Measurements from ENCODE around the gene CPTP. TPM values are rescaled to one million over a fixed set of nuclear protein-coding genes. Genes with fewer than 3 reads are reported as not detected.

CPTP gene
- 11.7 and 14.0 TPM in 2 replicates for total RNA-seq

GRCh38 chr1:1324524-1325287 is at the start of gene CPTP, which contains the start of gene INTS11:
Gene CPTP (plus strand): TSS chr1:1324802. CDS start chr1:1326911, 2,109 bp downstream.
Gene INTS11 (minus strand): TSS chr1:1324660. CDS start chr1:1324608, 52 bp downstream.

DNA sequence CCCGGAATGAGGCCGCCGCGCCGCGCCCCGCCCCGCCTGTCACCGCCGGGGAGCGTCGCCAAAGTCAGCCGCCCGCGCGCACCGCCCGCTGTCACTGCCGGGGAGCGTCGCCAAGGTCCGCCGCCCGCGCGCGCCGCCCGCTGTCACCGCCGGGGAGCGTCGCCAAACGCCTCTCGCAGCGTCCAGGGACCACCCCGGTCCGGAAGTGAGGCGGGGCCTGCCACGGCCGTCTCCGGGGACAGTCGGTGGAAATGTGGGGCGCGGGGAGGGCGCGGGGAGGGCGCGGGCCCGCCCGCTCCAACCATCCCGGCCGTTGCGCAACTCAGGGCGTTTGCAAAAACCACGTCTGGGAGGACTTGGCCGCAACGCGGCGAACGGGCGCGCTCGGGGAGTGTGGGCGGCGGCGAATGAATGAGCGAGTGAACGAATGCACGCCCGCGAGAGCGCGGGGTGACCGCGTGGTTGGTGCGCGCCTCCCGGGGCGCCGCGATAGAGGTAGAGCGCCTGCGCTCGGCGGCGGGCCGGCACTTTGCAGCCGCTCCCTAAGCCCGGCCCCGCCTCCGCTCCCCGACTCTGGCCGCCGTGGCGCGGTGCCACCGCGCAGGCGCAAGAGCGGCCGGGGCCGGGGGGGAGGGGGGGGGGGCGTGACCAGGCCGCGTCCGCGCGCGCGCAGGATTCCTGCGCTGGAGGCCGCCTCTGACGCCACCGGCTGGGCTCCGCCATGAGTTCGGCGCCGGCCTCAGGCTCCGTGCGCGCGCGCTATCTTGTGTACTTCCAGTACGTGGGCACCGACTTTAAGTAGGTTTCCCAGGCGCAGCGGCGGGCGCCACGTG is 16.5 kb upstream of the CPTP start, which contains the start of the genes ACAP3 and PUSL1:
TSS of gene ACAP3 (minus strand) at position 8 of the 833 bp plus-strand sequence. CDS start 115 bp downstream, outside the sequence.
TSS of gene PUSL1 (plus strand) at position 675 of the 833 bp plus-strand sequence. CDS start at position 722, 47 bp downstream.

GRCh38 chr1:1331068-1331965 is 6.7 kb downstream of the CPTP start, which contains the start of gene TAS1R3:
Gene TAS1R3 (plus strand): TSS chr1:1331280. CDS start chr1:1331346, 66 bp downstream.

GRCh38 chr1:1349256-1350012 is 24.8 kb downstream of the CPTP start, which contains the start of gene DVL1:
Gene DVL1 (minus strand): TSS chr1:1349418. CDS start chr1:1349065, 353 bp downstream.

GRCh38 chr1:1358433-1359271 is 34.0 kb downstream of the CPTP start, which contains the start of gene MXRA8:
Gene MXRA8 (minus strand): TSS chr1:1358555. CDS start chr1:1358504, 51 bp downstream.

DNA sequence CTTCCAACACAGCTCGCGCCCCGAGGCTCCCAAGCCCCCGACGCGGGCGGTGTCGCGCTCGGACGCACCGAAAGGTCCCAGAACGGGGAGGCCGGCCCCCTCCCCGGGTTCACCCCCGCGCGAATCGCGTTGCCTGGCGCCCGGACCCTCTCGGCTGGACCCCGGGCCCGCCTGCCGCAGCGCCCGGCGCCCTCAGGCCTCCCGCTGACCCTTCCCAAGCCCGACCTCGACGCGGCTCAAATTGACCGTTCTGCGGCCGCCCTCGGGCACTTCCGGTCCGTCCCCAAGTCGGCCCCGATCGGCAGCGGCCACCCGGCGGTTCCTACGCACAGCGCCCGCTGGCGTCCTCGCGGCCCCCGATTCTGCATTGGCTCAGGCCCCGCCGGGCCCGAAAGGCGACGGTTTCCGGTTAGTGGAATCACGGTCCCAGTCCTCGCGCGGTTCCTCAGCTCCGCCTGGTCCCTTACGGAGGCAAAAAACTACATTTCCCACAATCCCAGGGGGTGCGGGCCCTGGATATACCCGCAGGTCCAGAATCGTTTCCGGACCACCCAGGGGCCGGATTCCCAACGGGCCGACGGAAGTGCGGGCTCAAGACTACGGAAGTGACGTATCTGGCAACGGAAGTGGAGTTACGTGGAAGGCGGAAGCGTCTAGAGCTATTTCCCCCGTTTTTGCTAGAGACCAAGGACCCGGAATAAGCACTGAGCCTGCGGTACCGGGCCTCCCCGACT is 50.5 kb downstream of the CPTP start, which contains the start of gene AURKAIP1:
TSS of gene AURKAIP1 (minus strand) at position 279 of the 734 bp plus-strand sequence. CDS start 451 bp downstream, outside the sequence.

Other genes starting within 250 kb of the CPTP start
- gene C1orf159, start 208.7 kb upstream of the CPTP start, total RNA-seq, result 4.7 and 6.1 TPM in 2 replicates
- not detected in 2 replicates for gene TTLL10, start 150.9 kb upstream of the CPTP start, total RNA-seq
- gene TNFRSF18, start 118.2 kb upstream of the CPTP start, total RNA-seq, result 0.11 TPM in 1 of 2 replicates, not detected in the other
- 1.2 and 1.7 TPM in 2 replicates for gene TNFRSF4, start 110.6 kb upstream of the CPTP start, total RNA-seq
- 79.1 and 94.0 TPM in 2 replicates for gene SDF4, start 92.8 kb upstream of the CPTP start, total RNA-seq
- 21.3 and 23.4 TPM in 2 replicates for gene B3GALT6, start 92.6 kb upstream of the CPTP start, total RNA-seq
- 0.09 and 0.22 TPM in 2 replicates for gene C1QTNF12, start 78.1 kb upstream of the CPTP start, total RNA-seq
- 27.4 and 32.7 TPM in 2 replicates for gene UBE2J2, start 50.9 kb upstream of the CPTP start, total RNA-seq
- 0.22 and 0.26 TPM in 2 replicates for gene SCNN1D, start 44.4 kb upstream of the CPTP start, total RNA-seq
- 14.3 and 14.4 TPM in 2 replicates for gene ACAP3, start 16.9 kb upstream of the CPTP start, total RNA-seq
- gene PUSL1, start 16.2 kb upstream of the CPTP start, total RNA-seq, result 7.3 and 8.6 TPM in 2 replicates
- gene INTS11, start 142 bp upstream of the CPTP start, total RNA-seq, result 51.3 and 52.0 TPM in 2 replicates
- 0.09 and 0.11 TPM in 2 replicates for gene TAS1R3, start 6.5 kb downstream of the CPTP start, total RNA-seq
- 31.0 and 35.3 TPM in 2 replicates for gene DVL1, start 24.6 kb downstream of the CPTP start, total RNA-seq
- 0.09 and 0.98 TPM in 2 replicates for gene MXRA8, start 33.8 kb downstream of the CPTP start, total RNA-seq
- gene AURKAIP1, start 50.4 kb downstream of the CPTP start, total RNA-seq, result 67.6 and 68.1 TPM in 2 replicates
- gene CCNL2, start 74.5 kb downstream of the CPTP start, total RNA-seq, result 68.4 and 96.8 TPM in 2 replicates
- 86.6 and 91.1 TPM in 2 replicates for gene MRPL20, start 82.5 kb downstream of the CPTP start, total RNA-seq
- 0.11 and 0.34 TPM in 2 replicates for gene ANKRD65, start 96.5 kb downstream of the CPTP start, total RNA-seq
- gene VWA1, start 110.9 kb downstream of the CPTP start, total RNA-seq, result 4.2 and 13.1 TPM in 2 replicates
- 0.11 and 0.52 TPM in 2 replicates for gene ATAD3C, start 124.9 kb downstream of the CPTP start, total RNA-seq
- gene ATAD3B, start 147.0 kb downstream of the CPTP start, total RNA-seq, result 12.4 and 20.0 TPM in 2 replicates
- gene ATAD3A, start 187.4 kb downstream of the CPTP start, total RNA-seq, result 13.1 and 19.4 TPM in 2 replicates
- 1.2 TPM in 2 replicates for gene TMEM240, start 215.8 kb downstream of the CPTP start, total RNA-seq